ENCODE data around the gene TMEM151B.
A peak's percentile ranks its signal among the peaks of the same experiment; 100 is the strongest.

The TMEM151B gene

GRCh38 chr6:44250718-44251123 lies 19.5 kb upstream of the TMEM151B start:
- DNase-seq (ENCODE audit: low read depth) = no peak

GRCh38 chr6:44251576-44252524 lies 18.4 kb upstream of the TMEM151B start:
- DNase-seq (ENCODE audit: low read depth) = no peak

- no peak for DNase-seq (ENCODE audit: low read depth)
Measured at GRCh38 chr6:44253307-44254101, 16.7 kb upstream of the TMEM151B start.

GRCh38 chr6:44254191-44255104 lies 15.8 kb upstream of the TMEM151B start:
- no peak for DNase-seq (ENCODE audit: low read depth)

- no peak for DNase-seq (ENCODE audit: low read depth)
Measured at GRCh38 chr6:44255105-44255808, 15.0 kb upstream of the TMEM151B start.

GRCh38 chr6:44255871-44256774 lies 14.1 kb upstream of the TMEM151B start:
- no peak for DNase-seq (ENCODE audit: low read depth)

GRCh38 chr6:44256775-44257024 lies 13.6 kb upstream of the TMEM151B start:
- no peak for DNase-seq (ENCODE audit: low read depth)

- peak; percentile 60 for DNase-seq (ENCODE audit: low read depth)
Measured at GRCh38 chr6:44257025-44257752, 13.1 kb upstream of the TMEM151B start, which contains the start of gene SLC35B2. SLC35B2 (minus strand) TSS chr6:44257528; CDS start chr6:44257410, 118 bp downstream.

- no peak for DNase-seq (ENCODE audit: low read depth)
Measured at GRCh38 chr6:44257753-44258324, 12.4 kb upstream of the TMEM151B start.

GRCh38 chr6:44258325-44258863 lies 11.9 kb upstream of the TMEM151B start:
- no peak for DNase-seq (ENCODE audit: low read depth)

- no peak for DNase-seq (ENCODE audit: low read depth)
Measured at GRCh38 chr6:44258921-44259320, 11.3 kb upstream of the TMEM151B start.

GRCh38 chr6:44260011-44260410 lies 10.2 kb upstream of the TMEM151B start:
- no peak for DNase-seq (ENCODE audit: low read depth)

GRCh38 chr6:44260451-44261297 lies 9.6 kb upstream of the TMEM151B start:
- DNase-seq (ENCODE audit: low read depth) = no peak

GRCh38 chr6:44261581-44261980 lies 8.7 kb upstream of the TMEM151B start:
- no peak for DNase-seq (ENCODE audit: low read depth)

- DNase-seq (ENCODE audit: low read depth) = no peak
Measured at GRCh38 chr6:44262467-44263353, 7.5 kb upstream of the TMEM151B start.

- no peak for DNase-seq (ENCODE audit: low read depth)
Measured at GRCh38 chr6:44263354-44264100, 6.7 kb upstream of the TMEM151B start.
